ENCODE data around the gene FGFBP3. TPM values are rescaled to one million over a fixed set of nuclear protein-coding genes. Genes with fewer than 3 reads are reported as not detected.

FGFBP3 gene
- total and polyA plus RNA-seq, 2 of the 13 experiments (the other 11 are each of a cell fraction or from before 2014, with no cell fraction given) = 0.50 to 2.0 TPM

DNA sequence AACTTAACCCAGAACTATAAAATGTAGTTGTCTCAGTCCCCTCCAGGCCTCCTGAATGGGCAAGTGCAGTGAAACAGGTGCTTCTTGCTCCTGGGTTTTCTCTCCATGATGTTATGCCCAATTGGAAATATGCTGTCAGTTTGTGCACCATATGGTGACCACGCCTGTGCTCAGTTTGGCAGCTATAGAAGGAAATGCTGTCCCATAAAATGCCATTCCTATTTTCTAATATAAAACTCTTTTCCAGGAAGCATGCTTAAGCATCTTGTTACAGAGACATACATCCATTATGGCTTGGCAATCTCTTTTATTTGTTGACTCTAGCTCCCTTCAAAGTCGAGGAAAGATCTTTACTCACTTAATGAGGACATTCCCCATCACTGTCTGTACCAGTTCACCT is 45.2 kb downstream of the FGFBP3 start (continued):
- TF ChIP-seq, protein P1, sequence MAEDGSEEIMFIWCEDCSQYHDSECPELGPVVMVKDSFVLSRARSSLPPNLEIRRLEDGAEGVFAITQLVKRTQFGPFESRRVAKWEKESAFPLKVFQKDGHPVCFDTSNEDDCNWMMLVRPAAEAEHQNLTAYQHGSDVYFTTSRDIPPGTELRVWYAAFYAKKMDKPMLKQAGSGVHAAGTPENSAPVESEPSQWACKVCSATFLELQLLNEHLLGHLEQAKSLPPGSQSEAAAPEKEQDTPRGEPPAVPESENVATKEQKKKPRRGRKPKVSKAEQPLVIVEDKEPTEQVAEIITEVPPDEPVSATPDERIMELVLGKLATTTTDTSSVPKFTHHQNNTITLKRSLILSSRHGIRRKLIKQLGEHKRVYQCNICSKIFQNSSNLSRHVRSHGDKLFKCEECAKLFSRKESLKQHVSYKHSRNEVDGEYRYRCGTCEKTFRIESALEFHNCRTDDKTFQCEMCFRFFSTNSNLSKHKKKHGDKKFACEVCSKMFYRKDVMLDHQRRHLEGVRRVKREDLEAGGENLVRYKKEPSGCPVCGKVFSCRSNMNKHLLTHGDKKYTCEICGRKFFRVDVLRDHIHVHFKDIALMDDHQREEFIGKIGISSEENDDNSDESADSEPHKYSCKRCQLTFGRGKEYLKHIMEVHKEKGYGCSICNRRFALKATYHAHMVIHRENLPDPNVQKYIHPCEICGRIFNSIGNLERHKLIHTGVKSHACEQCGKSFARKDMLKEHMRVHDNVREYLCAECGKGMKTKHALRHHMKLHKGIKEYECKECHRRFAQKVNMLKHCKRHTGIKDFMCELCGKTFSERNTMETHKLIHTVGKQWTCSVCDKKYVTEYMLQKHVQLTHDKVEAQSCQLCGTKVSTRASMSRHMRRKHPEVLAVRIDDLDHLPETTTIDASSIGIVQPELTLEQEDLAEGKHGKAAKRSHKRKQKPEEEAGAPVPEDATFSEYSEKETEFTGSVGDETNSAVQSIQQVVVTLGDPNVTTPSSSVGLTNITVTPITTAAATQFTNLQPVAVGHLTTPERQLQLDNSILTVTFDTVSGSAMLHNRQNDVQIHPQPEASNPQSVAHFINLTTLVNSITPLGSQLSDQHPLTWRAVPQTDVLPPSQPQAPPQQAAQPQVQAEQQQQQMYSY (CRISPR knock-in tag; IDR thresholded peaks at IDR 0.05) = no peak
- no peak for TF ChIP-seq MBD4 (IDR thresholded peaks at IDR 0.05; ENCODE audit: borderline replicate concordance, low read length)
- no peak for TF ChIP-seq JUND (CRISPR knock-in tag; IDR thresholded peaks at IDR 0.05)
- TF ChIP-seq ATRX (CRISPR knock-in tag; IDR thresholded peaks at IDR 0.05; ENCODE audit: borderline replicate concordance) = no peak
- no peak for TF ChIP-seq ELF4 (CRISPR knock-in tag; IDR thresholded peaks at IDR 0.05; ENCODE audit: borderline replicate concordance)
- TF ChIP-seq ZNF547 (CRISPR knock-in tag; IDR thresholded peaks at IDR 0.05) = no peak
- no peak for TF ChIP-seq HMGA1 (CRISPR knock-in tag; conservative IDR thresholded peaks at IDR 0.05)
- TF ChIP-seq ZNF496 (CRISPR knock-in tag; IDR thresholded peaks at IDR 0.05; ENCODE audit: insufficient replicate concordance) = no peak
- no peak for TF ChIP-seq ZNF772 (CRISPR knock-in tag; IDR thresholded peaks at IDR 0.05)
- TF ChIP-seq SP2 (CRISPR knock-in tag; IDR thresholded peaks at IDR 0.05) = no peak

DNA sequence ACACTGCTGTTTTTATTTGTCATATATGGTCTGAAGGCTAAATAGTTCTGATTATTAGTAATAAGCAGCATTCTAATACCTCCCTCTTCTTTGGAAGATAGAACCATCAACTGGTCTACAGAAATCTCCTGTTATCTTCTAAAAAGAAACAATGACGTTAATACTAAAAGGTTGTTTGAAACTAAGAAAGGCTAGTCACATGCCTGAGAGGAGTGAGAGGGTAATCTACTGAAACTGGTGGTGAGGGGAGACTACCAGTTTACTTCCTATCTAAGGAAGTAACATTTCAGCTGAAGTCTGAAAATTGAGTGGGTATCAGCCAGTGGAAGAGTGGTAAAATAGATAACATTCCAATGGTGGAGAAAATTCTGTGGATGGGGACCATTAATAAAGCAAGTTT is 48.4 kb downstream of the FGFBP3 start:
- H3K4me3 ChIP-seq (replicated peaks in 1 of 3; ENCODE audit: insufficient read depth in 1 of 3, low read depth in 2 of 3, low read length in 3 of 3) = no peak overlapping the region
- WGBS (ENCODE audit: low lambda C conversion rate) = 100% methylated on average over 1 of the region's 1 CpG
- POLR2A ChIA-PET = no interaction called here
- no peaks in the 10 kb centered on the region for H4K20me1 ChIP-seq (ENCODE audit: insufficient read depth, low read length)
- no peaks in the 10 kb centered on the region for H3K9me3 ChIP-seq (ENCODE audit: low read length)
- H3K9ac ChIP-seq (ENCODE audit: insufficient read depth, low read depth, low read length) = no peak overlapping the region
- CTCF ChIA-PET (ENCODE audit: low intra/inter-chr PET ratio, low total read pairs) = no interaction called here
- ATAC-seq (no peak), FAIRE-seq (no peak), DNase-seq (ENCODE audit: low spot score) (no peak)
- H2AFZ ChIP-seq (ENCODE audit: low read length) = no peak overlapping the region
- H3K4me1 ChIP-seq (ENCODE audit: insufficient read depth, low read length) = no peaks in the 10 kb centered on the region
- H3K36me3 ChIP-seq (replicated peaks in 1 of 2; ENCODE audit: control insufficient read depth in 1 of 2, insufficient read depth in 2 of 2, low read length in 2 of 2) = peaks cover 8 to 65% of the 10 kb centered on the region in 2 experiments
- H3K79me2 ChIP-seq (ENCODE audit: insufficient read depth, low read length) = no peaks in the 10 kb centered on the region
- in situ Hi-C loops (cut with HindIII; ENCODE audit: extremely low pct_ligation_motif_present, low pct_unique_long_range_greater_than_20kb) (loop anchor here (25.0 kb wide), 1 partner anchor 576 kb away; no protein-coding TSS in a partner anchor), intact Hi-C loops (cut with micrococcal nuclease; ENCODE audit: unreplicated experiment) (no loop called here)
- BruUV-seq (replicated peaks) = no TSS peak
- no peak overlapping the region for H3K4me2 ChIP-seq (ENCODE audit: low read depth, low read length)
- H3K27me3 ChIP-seq (ENCODE audit: control insufficient read depth in 1 of 2, insufficient read depth in 2 of 2, low read length in 2 of 2) = no peaks in the 10 kb centered on the region
- H3K27ac ChIP-seq (ENCODE audit: extremely low read length, insufficient read depth, low read length) = no peak overlapping the region
- TF ChIP-seq ELF3 (CRISPR knock-in tag; IDR thresholded peaks at IDR 0.05) (no peak), ZFAT (CRISPR knock-in tag; conservative IDR thresholded peaks at IDR 0.05) (no peak), ZNF337 (CRISPR knock-in tag; IDR thresholded peaks at IDR 0.05; ENCODE audit: borderline replicate concordance, low read depth) (no peak), KLF13 (CRISPR knock-in tag; IDR thresholded peaks at IDR 0.05) (no peak), YEATS2 (CRISPR knock-in tag; IDR thresholded peaks at IDR 0.05; ENCODE audit: borderline replicate concordance) (no peak)
- TF ChIP-seq, protein P2, sequence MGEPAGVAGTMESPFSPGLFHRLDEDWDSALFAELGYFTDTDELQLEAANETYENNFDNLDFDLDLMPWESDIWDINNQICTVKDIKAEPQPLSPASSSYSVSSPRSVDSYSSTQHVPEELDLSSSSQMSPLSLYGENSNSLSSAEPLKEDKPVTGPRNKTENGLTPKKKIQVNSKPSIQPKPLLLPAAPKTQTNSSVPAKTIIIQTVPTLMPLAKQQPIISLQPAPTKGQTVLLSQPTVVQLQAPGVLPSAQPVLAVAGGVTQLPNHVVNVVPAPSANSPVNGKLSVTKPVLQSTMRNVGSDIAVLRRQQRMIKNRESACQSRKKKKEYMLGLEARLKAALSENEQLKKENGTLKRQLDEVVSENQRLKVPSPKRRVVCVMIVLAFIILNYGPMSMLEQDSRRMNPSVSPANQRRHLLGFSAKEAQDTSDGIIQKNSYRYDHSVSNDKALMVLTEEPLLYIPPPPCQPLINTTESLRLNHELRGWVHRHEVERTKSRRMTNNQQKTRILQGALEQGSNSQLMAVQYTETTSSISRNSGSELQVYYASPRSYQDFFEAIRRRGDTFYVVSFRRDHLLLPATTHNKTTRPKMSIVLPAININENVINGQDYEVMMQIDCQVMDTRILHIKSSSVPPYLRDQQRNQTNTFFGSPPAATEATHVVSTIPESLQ (CRISPR knock-in tag; conservative IDR thresholded peaks at IDR 0.05) = no peak
- TF ChIP-seq, protein P3, sequence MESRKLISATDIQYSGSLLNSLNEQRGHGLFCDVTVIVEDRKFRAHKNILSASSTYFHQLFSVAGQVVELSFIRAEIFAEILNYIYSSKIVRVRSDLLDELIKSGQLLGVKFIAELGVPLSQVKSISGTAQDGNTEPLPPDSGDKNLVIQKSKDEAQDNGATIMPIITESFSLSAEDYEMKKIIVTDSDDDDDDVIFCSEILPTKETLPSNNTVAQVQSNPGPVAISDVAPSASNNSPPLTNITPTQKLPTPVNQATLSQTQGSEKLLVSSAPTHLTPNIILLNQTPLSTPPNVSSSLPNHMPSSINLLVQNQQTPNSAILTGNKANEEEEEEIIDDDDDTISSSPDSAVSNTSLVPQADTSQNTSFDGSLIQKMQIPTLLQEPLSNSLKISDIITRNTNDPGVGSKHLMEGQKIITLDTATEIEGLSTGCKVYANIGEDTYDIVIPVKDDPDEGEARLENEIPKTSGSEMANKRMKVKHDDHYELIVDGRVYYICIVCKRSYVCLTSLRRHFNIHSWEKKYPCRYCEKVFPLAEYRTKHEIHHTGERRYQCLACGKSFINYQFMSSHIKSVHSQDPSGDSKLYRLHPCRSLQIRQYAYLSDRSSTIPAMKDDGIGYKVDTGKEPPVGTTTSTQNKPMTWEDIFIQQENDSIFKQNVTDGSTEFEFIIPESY (CRISPR knock-in tag; IDR thresholded peaks at IDR 0.05) = no peak

All from HepG2 (cell line).